Naive thymus-derived CD4-positive, alpha-beta T cell (primary cell): ENCODE data around the gene REEP6. TPM values are rescaled to one million over a fixed set of nuclear protein-coding genes. Genes with fewer than 3 reads are reported as not detected.

Experiments used
- ATAC-seq: fragments of 150-1000 bp; cut with Tn5 transposase; 2 replicates; pipeline ENCODE4 v1.10.0; 2021; ENCODE audit warnings: mild to moderate bottlenecking, moderate library complexity
- CTCF ChIA-PET: fragments of 350-600 bp; sonication (Branson Sonifier 250); formaldehyde crosslinking; loops from one replicate; lab custom pipeline; 2021; ENCODE audit warnings: antibody characterized with exemption; lab: Charles Lee
- POLR2A ChIA-PET: fragments of 350-600 bp; sonication (Branson Sonifier 250); formaldehyde crosslinking; loops from one replicate; lab custom pipeline; 2021; ENCODE audit warnings: antibody characterized with exemption, inconsistent platforms; lab: Charles Lee
- DNase-seq, 9 donors: peaks; one replicate each; pipeline versions ENCODE4 v3.0.0 to v3.0.0-alpha.2; 2020 to 2022; ENCODE audit warnings: mixed read lengths in 1 of 9
- H3K27ac ChIP-seq: one replicate; pipeline ENCODE4 v1.7.0; 2013; ENCODE audit warnings: mild to moderate bottlenecking, low read depth, low read length, moderate library complexity
- H3K27me3 ChIP-seq, 2 donors: one replicate each; pipeline ENCODE4 v1.7.0; 2013; ENCODE audit warnings: low read length in 2 of 2, mild to moderate bottlenecking in 2 of 2, moderate library complexity in 2 of 2; ENCODE audit not compliant: control insufficient read depth in 2 of 2, insufficient read depth in 2 of 2
- H3K36me3 ChIP-seq, 3 experiments: 1 replicate in 2 of 3; 2 replicates in 1 of 3; pipeline ENCODE4 v1.7.0; 2013; ENCODE audit warnings: low read length in 3 of 3, mild to moderate bottlenecking in 3 of 3, moderate library complexity in 1 of 3; ENCODE audit not compliant: insufficient read depth in 3 of 3, control insufficient read depth in 2 of 3
- H3K4me1 ChIP-seq, 2 donors: one replicate each; pipeline ENCODE4 v1.7.0; 2013; ENCODE audit warnings: low read length in 2 of 2, mild to moderate bottlenecking in 2 of 2, moderate library complexity in 1 of 2; ENCODE audit not compliant: control insufficient read depth in 2 of 2, insufficient read depth in 2 of 2
- H3K4me3 ChIP-seq: 2 replicates; pipeline ENCODE4 v1.7.0; 2013; ENCODE audit warnings: mild to moderate bottlenecking, low read length
- H3K9me3 ChIP-seq, 3 experiments: 1 replicate in 2 of 3; 2 replicates in 1 of 3; pipeline ENCODE4 v1.7.0; 2013; ENCODE audit warnings: low read length in 3 of 3; ENCODE audit not compliant: control insufficient read depth in 2 of 3
- H3K27ac Mint-ChIP-seq, 9 donors: one replicate each; pipeline ENCODE4 v1.8.0; 2020 to 2022; ENCODE audit warnings: mixed read lengths in 9 of 9, mild to moderate bottlenecking in 8 of 9, moderate library complexity in 5 of 9, inconsistent platforms in 2 of 9
- H3K27me3 Mint-ChIP-seq, 5 donors: one replicate each; pipeline ENCODE4 v1.8.0; 2021 to 2022; ENCODE audit warnings: mixed read lengths in 5 of 5, mild to moderate bottlenecking in 1 of 5
- H3K36me3 Mint-ChIP-seq, 5 donors: one replicate each; pipeline ENCODE4 v1.8.0; 2020 to 2022; ENCODE audit warnings: mixed read lengths in 5 of 5, mild to moderate bottlenecking in 3 of 5, inconsistent platforms in 1 of 5
- H3K4me1 Mint-ChIP-seq, 7 donors: one replicate each; pipeline ENCODE4 v1.8.0; 2020 to 2022; ENCODE audit warnings: mixed read lengths in 7 of 7, mild to moderate bottlenecking in 3 of 7, inconsistent platforms in 1 of 7
- H3K4me3 Mint-ChIP-seq, 10 donors: one replicate each; pipeline ENCODE4 v1.8.0; 2020 to 2022; ENCODE audit warnings: mild to moderate bottlenecking in 10 of 10, mixed read lengths in 10 of 10, moderate library complexity in 6 of 10, inconsistent platforms in 2 of 10
- H3K9me3 Mint-ChIP-seq, 11 donors: one replicate each; pipeline ENCODE4 v1.8.0; 2020 to 2022; ENCODE audit warnings: mixed read lengths in 11 of 11, mild to moderate bottlenecking in 4 of 11, inconsistent platforms in 1 of 11, moderate library complexity in 1 of 11
- intact Hi-C, 2 donors: fragments of 100-400 bp; cut with micrococcal nuclease; formaldehyde crosslinking; loops; one replicate each; pipeline ENCODE4 v1.15.1; 2023
- polyA plus RNA-seq, 2 donors: library from polyadenylated mRNA; unstranded; fragments of 300-500 nt; fragmentation: Illumina TruSeq; gene quantifications; one replicate each; pipeline ENCODE4 v1.2.3, GENCODE V29; 2021
- total RNA-seq, 6 experiments: library from RNA in 5 of 6; stranded (reverse) in 5 of 6; gene quantifications; 1 replicate in 5 of 6; 2 replicates in 1 of 6; pipeline ENCODE4 v1.2.3 and lab custom pipeline; 2021 to 2026

The REEP6 gene
- total and polyA plus RNA-seq, 7 experiments from 2014 or later, result 1.6 to 7.2 (median 5.0) TPM

DNA sequence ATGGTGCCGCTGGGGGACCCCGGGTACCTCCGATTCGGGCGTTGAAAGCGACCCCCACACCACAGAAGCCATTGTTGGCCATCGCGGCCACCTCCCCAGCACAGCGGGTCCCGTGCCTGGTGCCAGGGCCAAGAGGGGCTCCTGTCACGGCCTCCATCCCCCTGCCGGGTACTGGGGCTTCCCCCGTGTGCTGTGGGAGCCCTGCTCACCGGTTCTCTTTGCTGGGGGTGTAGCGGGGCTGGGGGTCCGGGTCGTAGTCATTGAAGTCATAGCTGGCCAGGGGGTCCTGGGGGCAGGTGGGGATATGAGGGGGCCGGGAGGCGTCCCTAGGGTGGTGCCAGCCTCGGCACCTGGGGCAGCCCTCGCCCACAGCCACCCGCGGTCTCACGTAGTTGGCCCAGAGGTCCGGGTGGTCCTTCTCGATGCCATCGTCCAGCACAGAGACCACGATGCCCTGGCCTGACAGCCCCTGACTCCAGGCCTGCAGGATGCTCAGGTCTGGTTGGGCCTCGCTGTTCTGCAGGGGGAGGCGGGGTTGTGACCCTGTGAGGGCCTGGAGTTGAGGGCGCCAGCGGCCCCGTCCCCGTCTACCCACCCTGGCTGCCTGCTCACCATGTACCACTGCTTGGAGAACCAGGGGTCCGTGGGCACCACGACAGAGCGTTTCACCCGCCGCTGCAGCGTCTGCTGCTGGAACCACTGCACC is 3.3 kb upstream of the REEP6 start:
- Mint-ChIP-seq H3K4me1 (peaks cover 7 to 17% (median 15%) of the 10 kb centered on the region in 7 donors), H3K4me3 (no peak overlapping the region), H3K27me3 (peaks cover 0 to 14% (median 0%) of the 10 kb centered on the region in 5 donors), H3K27ac (no peak overlapping the region), H3K36me3 (no peaks in the 10 kb centered on the region), H3K9me3 (peaks cover 0 to 2% (median 0%) of the 10 kb centered on the region in 11 donors)
- no peaks in the 10 kb centered on the region for H3K9me3 ChIP-seq
- H3K36me3 ChIP-seq, result no peaks in the 10 kb centered on the region
- no peak overlapping the region for H3K27ac ChIP-seq
- H3K4me1 ChIP-seq, result peaks cover 9 to 10% of the 10 kb centered on the region in 2 donors
- no peak for DNase-seq
- intact Hi-C loops, result no loop called here
- no peak for ATAC-seq
- no peaks in the 10 kb centered on the region for H3K27me3 ChIP-seq
- POLR2A ChIA-PET, result no interaction called here
- CTCF ChIA-PET, result no interaction called here
- no peak overlapping the region for H3K4me3 ChIP-seq

DNA sequence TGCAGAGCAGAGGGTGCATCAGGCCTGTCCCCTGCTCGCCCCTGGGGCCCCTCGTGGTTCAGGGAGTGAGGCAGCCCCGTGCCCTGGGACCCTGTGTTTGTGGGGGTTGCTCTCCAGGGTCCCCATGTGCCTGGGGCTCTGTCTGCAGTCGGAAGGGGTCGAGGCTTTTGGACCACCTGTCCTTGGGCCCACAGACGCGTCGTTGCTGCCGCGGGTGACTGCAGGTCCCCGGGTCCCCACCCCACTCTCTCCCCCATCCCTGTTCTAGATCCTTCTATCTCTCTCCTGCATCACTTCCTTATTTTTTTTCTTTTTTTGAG is 2.7 kb upstream of the REEP6 start:
- no peak for DNase-seq
- Mint-ChIP-seq H3K27ac (no peak overlapping the region), H3K36me3 (no peaks in the 10 kb centered on the region), H3K4me3 (no peak overlapping the region), H3K27me3 (peaks cover 0 to 14% (median 0%) of the 10 kb centered on the region in 5 donors), H3K4me1 (peaks cover 7 to 17% (median 15%) of the 10 kb centered on the region in 7 donors), H3K9me3 (peaks cover 0 to 2% (median 0%) of the 10 kb centered on the region in 11 donors)
- no peaks in the 10 kb centered on the region for H3K9me3 ChIP-seq
- peaks cover 9 to 10% of the 10 kb centered on the region in 2 donors for H3K4me1 ChIP-seq
- POLR2A ChIA-PET, result interaction anchor here (0.7 kb wide), 1 partner anchor 411 kb away, joined by 4 read pairs; no protein-coding TSS in a partner anchor
- H3K27ac ChIP-seq, result no peak overlapping the region
- no peaks in the 10 kb centered on the region for H3K36me3 ChIP-seq
- no peak for ATAC-seq
- CTCF ChIA-PET, result interaction anchor here (0.7 kb wide), 1 partner anchor 44 kb away, joined by 3 read pairs; no protein-coding TSS in a partner anchor
- H3K4me3 ChIP-seq, result no peak overlapping the region
- no peaks in the 10 kb centered on the region for H3K27me3 ChIP-seq
- intact Hi-C loops, result no loop called here

DNA sequence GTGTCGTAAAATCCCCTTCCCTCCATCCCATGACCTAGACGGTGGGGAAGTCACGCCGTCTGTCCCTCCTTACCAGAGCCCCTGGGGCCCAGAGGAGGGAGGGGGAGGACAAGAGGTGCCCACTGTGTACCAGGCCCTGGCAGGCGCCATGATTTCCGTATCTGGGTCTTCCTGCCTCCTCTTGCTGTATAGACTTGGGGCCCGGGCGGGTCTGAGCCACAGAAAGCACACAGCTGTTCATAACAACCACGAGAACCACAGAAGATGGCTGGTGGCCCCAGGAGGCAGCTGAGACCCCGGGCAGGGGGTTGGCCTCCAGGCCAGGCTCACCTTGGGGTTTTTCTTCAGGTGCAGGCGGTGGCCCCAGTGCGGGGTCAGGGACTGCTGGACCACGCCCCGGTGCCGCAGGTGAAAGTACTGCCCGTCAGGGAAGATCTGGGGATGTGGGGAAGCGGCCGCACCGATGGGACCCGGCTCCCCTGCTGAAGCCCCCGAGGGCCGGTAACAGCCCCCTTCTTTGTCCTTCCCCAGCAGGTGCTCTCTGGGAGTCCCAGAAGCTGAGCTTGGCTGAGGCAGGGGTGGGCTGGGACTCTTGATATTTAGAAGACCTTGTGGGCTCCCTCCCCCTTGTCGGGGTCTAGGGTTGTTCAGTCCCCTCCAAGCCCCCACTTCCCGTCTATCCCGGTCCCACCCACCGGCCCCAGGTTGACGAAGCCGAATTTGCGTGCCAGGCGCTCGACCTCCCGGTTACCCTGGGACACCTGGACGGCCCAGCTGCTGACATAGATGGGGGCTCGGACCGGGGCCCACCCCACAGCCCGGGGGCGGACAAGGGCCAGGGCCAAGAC is 1.3 kb upstream of the REEP6 start:
- no peaks in the 10 kb centered on the region for H3K9me3 ChIP-seq
- Mint-ChIP-seq H3K4me3 (peak overlapping the region; percentile 53 to 93 (median 74)), H3K27me3 (peaks cover 0 to 14% (median 0%) of the 10 kb centered on the region in 5 donors), H3K9me3 (peaks cover 0 to 2% (median 0%) of the 10 kb centered on the region in 11 donors), H3K27ac (peak overlapping the region in 7 of 9 donors; percentile 34 to 91 (median 49)), H3K36me3 (no peaks in the 10 kb centered on the region), H3K4me1 (peaks cover 7 to 17% (median 15%) of the 10 kb centered on the region in 7 donors)
- H3K4me3 ChIP-seq, result peak overlapping the region; percentile 77
- H3K4me1 ChIP-seq, result peaks cover 9 to 10% of the 10 kb centered on the region in 2 donors
- H3K36me3 ChIP-seq, result no peaks in the 10 kb centered on the region
- intact Hi-C loops, result loop anchor here (1.0 to 5.0 kb wide), 14 partner anchors 10 to 416 kb away; partner anchors contain the start of genes C19orf25 (in 2 of the 2), UQCR11 (in 2 of the 2), ADAMTSL5 (in 1 of the 2) and ADAT3 (in 1 of the 2)
- H3K27me3 ChIP-seq, result no peaks in the 10 kb centered on the region
- POLR2A ChIA-PET, result interaction anchor here (0.6 to 1.8 kb wide), 8 partner anchors 13 to 459 kb away, joined by 3 to 6 read pairs (median 4); partner anchors contain the start of genes ABCA7 and MBD3
- ATAC-seq (no peak), DNase-seq (no peak)
- H3K27ac ChIP-seq, result peak overlapping the region; percentile 63
- CTCF ChIA-PET, result no interaction called here

DNA sequence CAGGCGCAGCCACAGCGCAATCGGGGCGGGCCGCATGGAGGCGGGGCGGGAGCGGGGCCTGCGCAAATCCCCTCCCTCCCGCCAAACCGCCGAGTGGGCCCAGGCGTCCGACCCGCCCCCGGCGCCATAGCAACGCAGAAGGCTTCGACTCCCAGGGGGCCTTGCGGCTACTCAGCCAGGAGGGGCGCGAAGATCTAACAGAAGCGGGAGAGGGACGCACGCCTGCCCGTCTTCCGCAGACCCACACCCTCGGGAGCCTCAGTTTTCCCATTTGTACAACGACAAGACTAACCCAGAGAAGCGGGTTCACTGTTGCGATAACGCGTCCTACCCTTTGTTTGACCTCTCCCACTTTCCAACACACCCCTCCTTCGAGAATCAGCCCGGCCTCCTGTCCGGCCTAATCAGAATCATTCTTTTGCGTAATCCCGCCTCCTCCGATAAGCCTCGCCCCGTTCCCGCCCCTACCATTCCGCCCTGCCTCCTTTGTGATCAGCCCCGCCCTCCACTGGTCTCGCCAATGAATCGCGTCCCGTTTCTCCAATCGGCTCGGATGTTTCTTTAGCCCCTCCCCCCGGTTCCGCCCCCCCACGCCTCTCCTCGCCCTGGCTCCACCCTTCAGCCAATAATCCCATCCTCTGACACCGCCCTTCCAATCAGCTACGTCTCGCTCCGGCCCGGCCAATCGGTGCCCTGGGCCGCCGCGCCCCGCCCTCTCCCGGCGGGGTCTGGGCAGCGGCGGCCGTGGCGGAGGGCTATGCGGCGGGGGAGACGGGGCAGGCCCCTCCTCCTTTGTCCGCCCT is 469 bp upstream of the REEP6 start, which contains the start of gene PCSK4:
Gene PCSK4 (minus strand): TSS at position 40 of the 803 bp plus-strand sequence. CDS start 4 bp downstream, at position 36.
- peaks cover 0 to 14% (median 0%) of the 10 kb centered on the region in 5 donors for H3K27me3 Mint-ChIP-seq
- H3K27ac ChIP-seq, result peak within 1 kb of the TSS; percentile 63
- peak within 1 kb of the TSS; percentile 83 to 94 (median 92) for H3K4me3 Mint-ChIP-seq
- POLR2A ChIA-PET, result interaction anchor here (0.6 to 1.8 kb wide), 8 partner anchors 14 to 451 kb away, joined by 3 to 6 read pairs (median 3); partner anchors contain the start of genes ABCA7 and MBD3
- H3K36me3 ChIP-seq, result no peaks in the 10 kb centered on the region
- H3K27ac Mint-ChIP-seq, result peak within 1 kb of the TSS; percentile 83 to 96 (median 86)
- peaks cover 0 to 2% (median 0%) of the 10 kb centered on the region in 11 donors for H3K9me3 Mint-ChIP-seq
- no peaks in the 10 kb centered on the region for H3K9me3 ChIP-seq
- peaks cover 7 to 17% (median 15%) of the 10 kb centered on the region in 7 donors for H3K4me1 Mint-ChIP-seq
- peaks cover 9 to 10% of the 10 kb centered on the region in 2 donors for H3K4me1 ChIP-seq
- H3K27me3 ChIP-seq, result no peaks in the 10 kb centered on the region
- DNase-seq (peak; percentile 84 to 99 (median 98)), ATAC-seq (peak; percentile 93)
- CTCF ChIA-PET, result interaction anchor here (0.6 to 1.0 kb wide), 2 partner anchors 15 to 688 kb away, joined by 3 read pairs; no protein-coding TSS in a partner anchor
- H3K4me3 ChIP-seq, result peak within 1 kb of the TSS; percentile 77
- H3K36me3 Mint-ChIP-seq, result no peaks in the 10 kb centered on the region
- intact Hi-C loops, result loop anchor here (1.0 to 5.0 kb wide), 14 partner anchors 11 to 415 kb away; partner anchors contain the start of genes C19orf25 (in 2 of the 2), UQCR11 (in 2 of the 2), ADAMTSL5 (in 1 of the 2) and ADAT3 (in 1 of the 2)

DNA sequence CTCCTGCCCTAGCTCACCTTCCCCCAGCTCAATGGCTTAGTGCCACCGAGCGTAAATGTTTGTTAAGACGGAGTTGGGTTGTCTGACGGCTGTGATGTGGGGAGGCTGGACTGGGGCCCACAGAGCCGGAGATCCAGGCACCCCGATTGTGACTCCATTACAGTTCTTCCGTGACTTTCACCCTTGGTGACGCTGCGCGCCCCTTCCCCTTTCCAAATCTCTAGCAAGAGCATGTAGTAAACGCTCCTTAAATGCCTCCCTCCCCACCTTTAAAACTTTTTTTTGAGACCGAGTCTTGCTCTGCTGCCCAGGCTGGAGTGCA is 829 bp downstream of the REEP6 start:
- DNase-seq, result no peak
- Histone ChIP-seq H3K36me3 (no peaks in the 10 kb centered on the region), H3K27me3 (no peaks in the 10 kb centered on the region), H3K9me3 (no peaks in the 10 kb centered on the region), H3K4me1 (peaks cover 9 to 10% of the 10 kb centered on the region in 2 donors), H3K27ac (no peak overlapping the region), H3K4me3 (no peak overlapping the region)
- Mint-ChIP-seq H3K27me3 (peaks cover 0 to 14% (median 0%) of the 10 kb centered on the region in 5 donors), H3K4me3 (peak overlapping the region; percentile 62 to 84 (median 80)), H3K9me3 (peaks cover 0 to 2% (median 0%) of the 10 kb centered on the region in 11 donors), H3K36me3 (no peaks in the 10 kb centered on the region), H3K27ac (peak overlapping the region in 6 of 9 donors; percentile 7 to 68 (median 36)), H3K4me1 (peaks cover 7 to 17% (median 15%) of the 10 kb centered on the region in 7 donors)
- ATAC-seq, result no peak
- intact Hi-C loops, result loop anchor here (2.0 to 5.0 kb wide), 3 partner anchors 21 to 243 kb away; partner anchors contain the start of genes ADAMTSL5 (in 1 of the 2), MIDN (in 1 of the 2) and UQCR11 (in 1 of the 2)
- ChIA-PET CTCF (interaction anchor here (1.0 kb wide), 1 partner anchor 14 kb away, joined by 3 read pairs; no protein-coding TSS in a partner anchor), POLR2A (interaction anchor here (0.8 kb wide), 1 partner anchor 83 kb away, joined by 3 read pairs; no protein-coding TSS in a partner anchor)
